ENCODE data around the gene CARD14.

DNA sequence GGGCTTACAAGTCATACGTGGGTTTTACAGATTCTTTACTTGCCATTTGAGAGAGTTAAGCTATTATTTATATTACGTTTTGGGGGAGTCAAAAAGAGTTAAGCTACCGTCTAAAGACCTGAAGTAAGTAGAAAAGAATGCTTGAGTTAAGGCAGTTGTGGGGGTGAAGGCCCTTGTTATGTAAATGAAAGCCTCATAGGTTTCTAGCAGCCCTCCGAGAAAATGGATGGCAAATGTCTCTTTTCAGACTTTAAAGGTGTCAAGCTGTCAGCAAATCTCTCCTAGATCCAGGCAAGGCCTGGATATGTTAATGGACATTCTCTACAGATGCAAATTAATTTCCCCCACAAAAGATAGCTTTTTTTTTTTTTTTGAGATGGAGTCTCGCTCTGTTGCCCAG lies 15.7 kb upstream of the CARD14 start:
- TF ChIP-seq, protein P1, sequence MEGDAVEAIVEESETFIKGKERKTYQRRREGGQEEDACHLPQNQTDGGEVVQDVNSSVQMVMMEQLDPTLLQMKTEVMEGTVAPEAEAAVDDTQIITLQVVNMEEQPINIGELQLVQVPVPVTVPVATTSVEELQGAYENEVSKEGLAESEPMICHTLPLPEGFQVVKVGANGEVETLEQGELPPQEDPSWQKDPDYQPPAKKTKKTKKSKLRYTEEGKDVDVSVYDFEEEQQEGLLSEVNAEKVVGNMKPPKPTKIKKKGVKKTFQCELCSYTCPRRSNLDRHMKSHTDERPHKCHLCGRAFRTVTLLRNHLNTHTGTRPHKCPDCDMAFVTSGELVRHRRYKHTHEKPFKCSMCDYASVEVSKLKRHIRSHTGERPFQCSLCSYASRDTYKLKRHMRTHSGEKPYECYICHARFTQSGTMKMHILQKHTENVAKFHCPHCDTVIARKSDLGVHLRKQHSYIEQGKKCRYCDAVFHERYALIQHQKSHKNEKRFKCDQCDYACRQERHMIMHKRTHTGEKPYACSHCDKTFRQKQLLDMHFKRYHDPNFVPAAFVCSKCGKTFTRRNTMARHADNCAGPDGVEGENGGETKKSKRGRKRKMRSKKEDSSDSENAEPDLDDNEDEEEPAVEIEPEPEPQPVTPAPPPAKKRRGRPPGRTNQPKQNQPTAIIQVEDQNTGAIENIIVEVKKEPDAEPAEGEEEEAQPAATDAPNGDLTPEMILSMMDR (IDR thresholded peaks at IDR 0.05): no peak
- TF ChIP-seq POLR2A (IDR thresholded peaks at IDR 0.05) (no peak), EP300 (IDR thresholded peaks at IDR 0.05) (no peak), POLR2AphosphoS5 (IDR thresholded peaks at IDR 0.05) (no peak)

All from upper lobe of left lung (tissue), 4 donors.